Activated CD4-positive, CD25-positive, alpha-beta regulatory T cell treated with anti-CD3 and anti-CD28 coated beads, Interleukin-2, amount 50 U/mL, for 72 hours (primary cell): ENCODE results near the gene MFSD2A.
"Not testable (repeated sequence)": the region's sequence is repeated elsewhere in the genome, so short reads cannot be mapped to it uniquely, and the experiment has no call there.

Experiments used
- DNase-seq: peaks from one replicate; pipeline ENCODE4 v3.0.0; 2021

The MFSD2A gene

DNA sequence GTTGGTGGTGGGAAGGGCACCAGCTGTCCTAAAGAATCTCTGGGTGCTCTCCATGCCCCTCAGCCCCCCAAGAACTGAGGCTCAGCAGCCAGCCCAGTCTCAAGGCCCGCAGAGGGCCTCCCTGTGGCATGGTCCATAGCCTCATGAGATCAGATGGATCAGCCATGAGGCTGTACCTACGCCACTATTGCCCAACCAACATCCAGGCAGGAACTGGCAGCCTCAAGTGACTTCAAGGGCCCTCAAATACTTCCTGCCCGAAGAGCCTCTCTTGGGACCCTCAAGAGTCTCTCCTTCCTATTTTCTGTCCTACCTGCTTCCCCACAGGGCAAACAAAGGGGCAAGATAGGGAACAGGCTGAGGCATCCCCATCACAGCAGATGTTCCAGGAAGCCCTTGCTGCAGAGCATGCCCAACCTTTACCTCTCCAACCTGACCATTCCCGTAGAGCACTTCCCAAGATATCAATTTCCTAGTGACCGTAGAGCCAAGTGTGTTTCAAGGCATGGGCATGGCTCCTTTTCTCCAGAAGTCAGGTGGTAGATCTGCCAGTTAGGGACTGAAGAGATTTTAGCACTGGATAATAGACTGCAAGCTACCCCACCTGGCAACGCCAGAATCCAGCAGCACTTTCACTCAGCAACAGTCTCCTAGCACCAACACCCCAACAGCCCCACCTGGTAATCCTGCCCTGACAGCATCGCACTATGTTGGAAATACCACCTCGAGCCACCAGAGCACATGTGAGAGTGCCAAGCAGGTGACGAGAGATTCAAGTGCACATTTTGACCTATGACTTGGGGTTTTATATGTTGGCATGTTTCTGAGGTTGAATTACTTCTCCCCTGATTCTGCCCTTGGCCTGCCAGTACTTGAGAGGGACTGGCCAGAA is 13.7 kb upstream of the MFSD2A start:
- DNase-seq: no peak

- no peak for DNase-seq
Measured at GRCh38 chr1:39943471-39944290, 11.3 kb upstream of the MFSD2A start.

GRCh38 chr1:39944410-39945112 is 10.4 kb upstream of the MFSD2A start:
- no peak for DNase-seq

DNA sequence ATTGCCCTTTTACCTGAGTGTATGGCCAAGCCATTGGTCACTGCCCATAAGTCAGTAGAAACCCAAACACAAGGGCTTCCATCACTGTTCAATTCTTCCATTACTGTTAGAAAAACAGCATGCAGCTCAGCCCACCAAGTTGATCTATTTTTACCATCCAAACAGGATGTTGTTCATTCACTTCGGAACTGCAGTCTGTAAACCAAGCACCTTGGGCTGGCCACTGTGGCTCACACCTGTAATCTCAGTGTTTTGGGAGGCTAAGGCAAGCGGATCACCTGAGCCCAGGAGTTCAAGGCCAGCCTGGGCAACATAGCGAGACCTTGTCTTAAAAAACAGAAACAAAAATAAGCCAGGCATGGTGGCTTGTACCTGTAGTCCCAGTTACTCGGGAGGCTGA is 8.7 kb upstream of the MFSD2A start:
- DNase-seq: no peak

DNA sequence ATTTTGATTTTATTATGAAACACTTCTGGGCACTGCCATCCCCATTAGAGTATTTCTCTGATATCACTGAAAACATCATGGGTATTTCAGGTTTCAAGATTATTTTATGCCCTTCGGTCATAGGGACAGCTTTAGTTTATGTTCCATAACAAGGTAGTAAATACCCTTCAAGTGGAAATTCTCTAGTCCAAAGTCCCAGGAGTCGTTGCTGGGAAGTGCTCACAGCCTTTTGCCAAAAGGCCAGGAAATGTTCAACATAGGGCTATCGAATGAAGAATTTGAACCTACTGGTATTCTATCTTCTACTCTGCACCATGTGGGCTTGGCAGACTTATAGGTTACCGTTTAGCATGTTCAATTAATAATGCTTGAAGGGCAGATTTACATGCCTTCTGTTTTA is 7.7 kb upstream of the MFSD2A start:
- no peak for DNase-seq

GRCh38 chr1:39949891-39950290 is 5.1 kb upstream of the MFSD2A start:
- no peak for DNase-seq

DNA sequence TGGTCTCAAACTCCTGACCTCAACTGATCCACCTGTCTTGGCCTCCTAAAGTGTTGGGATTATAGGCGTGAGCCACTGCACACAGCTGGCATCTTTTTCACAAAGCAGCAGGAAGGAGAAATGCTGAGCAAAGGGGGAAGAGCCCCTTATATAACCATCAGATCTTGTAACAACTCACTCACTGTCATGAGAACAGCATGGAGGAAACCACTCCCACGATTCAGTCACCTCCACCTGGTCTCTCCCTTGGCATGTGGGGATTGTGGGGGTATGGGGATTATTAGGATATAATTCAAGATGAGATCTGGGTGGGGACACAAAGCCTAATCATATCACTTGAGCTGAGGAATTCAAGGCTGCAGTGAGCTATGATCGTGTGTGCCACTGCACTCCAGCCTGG is 3.0 kb upstream of the MFSD2A start:
- no peak for DNase-seq

- DNase-seq: no peak
Measured at GRCh38 chr1:39952359-39953110, 2.4 kb upstream of the MFSD2A start.

GRCh38 chr1:39954324-39954869 is 548 bp upstream of the MFSD2A start:
- DNase-seq: no peak

DNA sequence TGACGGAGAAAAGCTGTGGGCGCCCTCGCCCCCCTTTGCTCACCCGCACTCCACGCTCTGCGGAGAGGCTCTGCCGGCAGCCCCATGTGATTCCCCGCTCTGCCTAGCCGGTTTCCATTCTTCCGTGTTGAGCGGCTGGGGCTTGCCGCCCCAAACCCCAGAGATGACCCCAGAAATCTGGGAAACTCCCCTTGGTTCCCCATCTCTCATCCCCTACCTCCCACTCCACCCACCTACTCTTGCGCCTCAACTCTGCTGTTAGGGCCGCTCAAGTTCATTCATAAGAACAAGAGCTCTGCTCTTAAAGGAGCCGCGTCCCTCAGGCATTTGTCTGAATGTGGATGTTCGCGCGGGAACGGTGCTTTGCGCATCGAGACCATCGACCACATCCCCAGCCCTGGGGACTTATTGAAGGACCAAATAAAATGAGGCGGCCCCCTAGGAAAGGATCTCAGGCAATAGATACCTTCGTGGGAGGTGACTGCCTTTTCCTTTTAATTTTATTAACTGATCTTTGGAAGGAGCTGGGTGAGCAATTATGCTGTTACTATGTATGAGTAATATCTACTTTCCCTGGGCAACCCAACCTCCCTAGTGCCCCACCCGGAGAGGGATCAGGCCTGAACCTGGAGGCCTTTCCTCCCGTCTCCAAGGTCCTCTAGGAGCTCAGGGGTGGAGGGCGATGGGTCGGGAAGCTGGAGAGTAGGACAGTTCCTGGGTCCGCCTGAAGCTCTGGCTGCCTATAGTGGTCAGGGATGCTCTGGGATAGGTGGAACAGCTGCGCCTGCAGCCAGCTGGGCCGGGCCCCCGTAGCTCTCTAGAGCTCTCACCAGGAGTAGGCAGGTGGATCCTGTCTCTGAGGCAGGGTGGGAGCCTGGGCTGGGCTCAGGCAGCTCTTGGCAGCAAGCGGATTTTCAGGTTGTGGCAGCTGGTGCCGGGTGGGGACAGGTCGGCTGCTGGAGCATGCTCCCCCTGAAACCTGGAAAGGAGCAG is 898 bp downstream of the MFSD2A start:
- DNase-seq: peak; percentile 53

DNA sequence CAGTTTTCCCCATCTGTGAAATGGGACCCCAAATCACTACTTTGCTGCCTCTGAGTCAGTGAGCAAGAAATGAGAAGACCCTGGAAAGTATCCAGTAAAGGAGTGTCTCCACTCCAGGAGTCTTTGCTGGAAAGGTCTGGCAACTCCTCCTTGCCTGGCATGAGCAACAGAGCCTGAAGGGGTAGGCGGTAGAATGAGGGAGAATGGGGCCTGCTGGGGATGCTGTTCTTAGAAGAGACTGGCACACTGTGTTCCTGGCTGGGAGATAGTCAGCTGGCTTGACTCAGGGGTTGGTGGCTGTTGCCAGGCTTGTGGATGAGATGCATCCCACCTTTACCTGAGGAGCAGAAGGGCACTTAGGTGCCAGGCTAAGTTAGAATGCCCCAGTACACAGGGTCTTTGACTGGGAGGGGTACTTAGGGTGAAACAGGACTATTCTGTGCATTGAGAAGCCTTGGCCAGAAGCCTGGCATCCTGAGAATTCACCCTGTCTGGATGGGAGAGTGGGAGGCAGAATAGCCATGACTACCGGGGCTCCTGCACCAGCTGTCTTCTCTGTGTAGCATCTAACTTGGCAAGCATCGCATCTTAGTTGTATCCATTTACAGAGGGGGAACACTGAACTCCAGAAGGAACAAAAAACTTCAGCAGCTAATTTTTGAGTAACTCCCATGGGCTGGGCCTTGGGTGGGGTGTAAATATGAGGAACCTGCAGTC is 2.5 kb downstream of the MFSD2A start:
- no peak for DNase-seq

DNA sequence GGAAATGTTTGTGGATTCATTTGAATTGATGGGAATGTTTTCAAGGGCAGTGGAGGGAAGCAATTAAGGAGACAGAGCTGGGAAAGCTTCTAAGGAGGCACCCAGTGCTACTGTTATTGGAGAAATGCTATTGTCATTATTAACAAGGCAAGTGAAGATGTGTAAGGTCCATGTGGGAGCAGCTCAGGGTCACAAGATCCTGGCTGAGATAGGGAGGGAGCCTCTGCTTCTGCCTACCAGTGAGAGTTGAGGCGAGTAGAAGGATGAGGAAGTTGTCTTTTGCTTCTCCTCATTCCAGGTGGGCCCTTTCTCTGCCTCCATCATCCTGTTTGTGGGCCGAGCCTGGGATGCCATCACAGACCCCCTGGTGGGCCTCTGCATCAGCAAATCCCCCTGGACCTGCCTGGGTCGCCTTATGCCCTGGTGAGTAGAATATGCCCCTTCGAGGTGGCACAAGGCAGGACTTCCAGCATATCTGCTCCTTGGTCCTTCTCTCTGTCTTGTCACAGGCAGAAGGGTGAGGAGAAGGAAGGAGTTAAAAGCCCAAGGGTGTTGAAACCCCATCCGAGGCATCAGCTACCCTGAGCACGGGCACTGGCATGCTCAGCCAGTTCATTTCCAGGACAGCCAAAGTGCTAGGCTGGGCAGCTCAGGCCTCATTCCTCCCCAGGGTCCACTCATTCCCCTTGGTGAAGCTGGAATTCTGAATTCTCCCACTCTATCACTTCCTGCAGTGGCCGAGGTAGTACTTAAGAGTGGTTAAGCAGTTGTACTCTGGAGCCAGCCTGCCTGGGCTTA is 3.7 kb downstream of the MFSD2A start:
- DNase-seq: no peak

- no peak for DNase-seq
Measured at GRCh38 chr1:39959651-39960333, 4.8 kb downstream of the MFSD2A start.

DNA sequence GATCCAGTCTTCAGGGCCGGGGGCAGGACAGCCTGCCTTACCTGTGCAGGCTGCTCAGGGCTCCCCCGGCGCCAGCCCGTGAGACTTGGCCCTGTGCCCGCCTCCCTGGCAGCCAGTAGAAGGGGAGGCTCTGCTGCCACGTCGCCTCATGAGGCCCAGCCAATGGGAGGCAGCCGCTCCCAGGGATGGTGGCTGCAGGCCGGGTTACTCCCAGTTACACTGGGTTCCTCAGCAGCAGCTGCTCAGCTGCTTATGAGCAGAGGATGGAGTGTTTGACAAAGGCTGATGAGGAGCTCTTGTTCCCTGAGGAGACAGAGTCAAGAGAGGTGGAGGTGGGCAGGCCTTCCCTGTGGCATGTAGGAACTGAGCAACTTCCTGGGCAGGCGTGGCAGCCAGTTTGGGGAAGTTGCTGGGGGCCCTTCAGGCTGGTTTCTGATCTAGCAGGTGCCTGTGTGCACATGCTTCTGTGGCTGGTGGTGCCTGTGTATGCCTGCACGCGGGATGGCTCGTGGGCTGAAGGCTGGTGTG is 5.5 kb downstream of the MFSD2A start:
- DNase-seq: no peak

DNA sequence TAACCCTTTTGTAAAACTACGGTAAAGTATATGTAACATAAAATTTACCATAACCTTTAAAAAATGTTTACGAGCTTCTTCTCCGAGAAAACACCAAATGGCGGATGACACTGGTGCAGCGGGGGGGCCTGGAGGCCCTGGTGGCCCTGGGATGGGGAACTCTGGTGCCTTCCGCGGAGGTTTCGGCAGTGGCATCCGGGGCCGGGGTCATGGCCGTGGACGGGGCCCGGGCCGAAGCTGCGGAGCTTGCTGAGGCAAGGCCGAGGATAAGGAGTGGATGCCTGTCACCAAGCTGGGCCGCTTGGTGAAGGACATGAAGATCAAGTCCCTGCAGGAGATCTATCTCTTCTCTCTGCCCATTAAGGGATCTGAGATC is 7.5 kb downstream of the MFSD2A start:
- DNase-seq: no peak

GRCh38 chr1:39962964-39963363 is 8.0 kb downstream of the MFSD2A start:
- DNase-seq: not testable (repeated sequence)

DNA sequence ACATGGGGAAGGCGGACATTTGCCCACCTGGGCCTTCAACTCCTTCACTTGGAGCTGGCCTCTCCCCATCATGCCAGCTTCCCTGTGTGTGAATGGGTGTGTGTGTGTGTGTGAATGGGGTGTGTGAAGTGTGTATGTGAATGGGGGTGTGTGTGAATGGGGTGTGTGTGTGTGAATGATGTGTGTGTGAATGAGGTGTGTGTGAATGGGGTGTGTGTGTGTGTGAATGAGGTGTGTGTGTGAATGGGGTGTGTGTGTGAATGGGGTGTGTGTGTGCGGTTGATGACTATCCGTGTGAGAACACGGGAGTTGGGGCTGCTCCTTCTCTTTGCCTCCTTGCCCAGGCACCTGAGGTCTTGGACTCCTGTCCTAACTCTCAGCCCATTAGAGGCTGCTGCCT is 9.6 kb downstream of the MFSD2A start:
- DNase-seq: no peak

DNA sequence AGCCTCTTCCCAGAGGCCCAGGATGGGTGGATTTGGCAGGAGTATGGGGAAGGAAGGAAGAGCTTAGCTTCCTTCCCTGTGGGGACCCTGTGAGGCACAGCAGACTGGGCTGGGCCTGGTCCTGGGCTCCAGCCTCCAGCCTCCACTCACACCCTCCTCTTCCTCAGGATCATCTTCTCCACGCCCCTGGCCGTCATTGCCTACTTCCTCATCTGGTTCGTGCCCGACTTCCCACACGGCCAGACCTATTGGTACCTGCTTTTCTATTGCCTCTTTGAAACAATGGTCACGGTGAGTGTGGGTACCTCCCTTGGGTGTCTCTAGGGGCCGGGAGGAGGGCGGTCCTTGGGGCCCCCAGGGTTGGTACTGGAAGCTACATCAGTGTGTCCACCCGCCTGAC is 10.1 kb downstream of the MFSD2A start:
- no peak for DNase-seq

- DNase-seq: no peak
Measured at GRCh38 chr1:39969048-39969447, 14.1 kb downstream of the MFSD2A start.
